ENCODE results near the gene ATG9A.

DNA sequence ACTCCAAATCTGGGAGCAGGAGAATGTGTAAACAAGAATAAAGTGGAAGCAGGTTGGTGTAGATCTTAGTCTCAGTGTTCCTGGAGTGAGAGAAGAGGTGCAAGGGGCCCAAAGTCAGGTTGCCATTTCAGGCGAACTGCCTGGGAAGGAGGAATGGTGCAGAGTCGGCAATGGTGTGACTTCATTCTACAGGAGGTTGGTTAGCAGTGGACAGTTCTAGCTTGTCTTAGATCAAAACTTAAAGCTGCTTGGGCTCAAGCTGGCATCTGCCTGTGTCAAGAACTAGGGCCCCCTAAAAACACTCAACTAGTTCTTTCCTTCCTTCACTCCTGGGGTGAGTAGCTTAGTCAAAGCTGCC is 19.4 kb upstream of the ATG9A start:
- TF ChIP-seq, protein P1, sequence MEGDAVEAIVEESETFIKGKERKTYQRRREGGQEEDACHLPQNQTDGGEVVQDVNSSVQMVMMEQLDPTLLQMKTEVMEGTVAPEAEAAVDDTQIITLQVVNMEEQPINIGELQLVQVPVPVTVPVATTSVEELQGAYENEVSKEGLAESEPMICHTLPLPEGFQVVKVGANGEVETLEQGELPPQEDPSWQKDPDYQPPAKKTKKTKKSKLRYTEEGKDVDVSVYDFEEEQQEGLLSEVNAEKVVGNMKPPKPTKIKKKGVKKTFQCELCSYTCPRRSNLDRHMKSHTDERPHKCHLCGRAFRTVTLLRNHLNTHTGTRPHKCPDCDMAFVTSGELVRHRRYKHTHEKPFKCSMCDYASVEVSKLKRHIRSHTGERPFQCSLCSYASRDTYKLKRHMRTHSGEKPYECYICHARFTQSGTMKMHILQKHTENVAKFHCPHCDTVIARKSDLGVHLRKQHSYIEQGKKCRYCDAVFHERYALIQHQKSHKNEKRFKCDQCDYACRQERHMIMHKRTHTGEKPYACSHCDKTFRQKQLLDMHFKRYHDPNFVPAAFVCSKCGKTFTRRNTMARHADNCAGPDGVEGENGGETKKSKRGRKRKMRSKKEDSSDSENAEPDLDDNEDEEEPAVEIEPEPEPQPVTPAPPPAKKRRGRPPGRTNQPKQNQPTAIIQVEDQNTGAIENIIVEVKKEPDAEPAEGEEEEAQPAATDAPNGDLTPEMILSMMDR (IDR thresholded peaks at IDR 0.05; ENCODE audit: poor library complexity), result no peak
- TF ChIP-seq EZH2 (IDR thresholded peaks at IDR 0.05; ENCODE audit: borderline replicate concordance) (no peak), EZH2phosphoT487 (IDR thresholded peaks at IDR 0.05; ENCODE audit: low read depth, severe bottlenecking, unreplicated experiment) (no peak)
